ENCODE measurements around the gene OSBP2.

The OSBP2 gene

DNA sequence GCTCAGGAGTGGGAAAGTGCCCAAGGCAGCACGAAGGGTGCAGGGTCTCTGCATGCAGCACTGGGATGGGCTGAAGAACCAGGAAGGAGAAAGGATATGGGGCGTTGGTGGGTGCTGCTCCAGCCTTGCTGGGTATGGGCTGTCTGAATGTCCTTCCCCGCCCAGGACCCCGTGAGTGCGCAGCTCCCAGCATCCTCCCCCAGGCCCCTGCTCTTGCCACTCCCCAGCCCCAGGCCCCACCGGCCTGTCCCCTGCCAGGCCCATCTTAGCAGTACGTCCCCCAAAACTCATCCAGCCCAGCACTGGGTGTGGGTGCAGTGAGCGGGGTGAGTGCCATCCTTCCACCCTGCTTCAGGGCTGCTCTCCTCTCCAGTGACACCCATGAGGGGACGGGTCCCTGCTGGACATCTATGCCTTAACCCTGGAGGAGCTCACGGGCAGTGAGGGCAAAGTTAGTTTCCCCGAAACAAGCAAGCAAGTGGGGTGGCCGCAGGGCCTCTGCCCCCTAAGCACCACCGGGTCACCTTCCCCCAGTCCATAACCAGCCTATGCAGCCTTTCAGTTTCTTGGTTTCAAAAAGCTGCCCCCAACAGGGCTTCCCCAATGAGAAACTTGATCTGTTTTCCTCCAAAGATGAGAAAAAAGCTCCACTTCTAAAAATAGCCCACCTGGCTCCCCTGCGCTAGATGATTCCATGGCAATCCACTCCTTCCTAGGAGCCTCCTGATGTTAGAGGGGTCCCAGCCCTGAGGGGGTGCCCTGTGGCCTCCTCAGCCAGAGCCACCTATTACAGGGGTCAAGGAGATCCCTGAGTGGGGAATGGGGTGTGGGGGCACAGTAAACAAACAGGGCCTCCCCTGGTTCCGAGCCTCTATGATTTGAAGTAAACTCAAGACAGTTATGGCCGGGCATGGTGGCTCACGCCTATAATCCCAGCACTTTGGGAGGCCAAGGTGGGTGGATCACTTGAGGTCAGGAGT lies 170.1 kb downstream of the OSBP2 start:
- Histone ChIP-seq H3K9me3 (ENCODE audit: insufficient read depth, low read depth, low read length) (no peaks in the 10 kb centered on the region), H3K4me3 (ENCODE audit: low read length, poor library complexity, severe bottlenecking) (no peak overlapping the region), H4K20me1 (ENCODE audit: insufficient read depth, low read length, poor library complexity, severe bottlenecking) (no peaks in the 10 kb centered on the region), H3K79me2 (ENCODE audit: insufficient read depth, low read length) (no peaks in the 10 kb centered on the region), H3K9me2 (replicated peaks; ENCODE audit: low read depth, low read length) (no peaks in the 10 kb centered on the region), H3K9ac (ENCODE audit: low read depth, low read length, poor library complexity, severe bottlenecking) (no peak overlapping the region), H3K27me3 (ENCODE audit: insufficient read depth, low read length, poor library complexity, severe bottlenecking) (no peaks in the 10 kb centered on the region), H3K4me1 (ENCODE audit: insufficient read depth, low read length, poor library complexity, severe bottlenecking) (no peaks in the 10 kb centered on the region), H2AFZ (ENCODE audit: low read length) (no peak overlapping the region), H3F3A (ENCODE audit: low read depth) (no peaks in the 10 kb centered on the region), H3K36me3 (ENCODE audit: insufficient read depth, low read length) (no peaks in the 10 kb centered on the region), H3K4me2 (ENCODE audit: low read depth, low read length, poor library complexity, severe bottlenecking) (no peak overlapping the region)
- TF ChIP-seq, protein P1, sequence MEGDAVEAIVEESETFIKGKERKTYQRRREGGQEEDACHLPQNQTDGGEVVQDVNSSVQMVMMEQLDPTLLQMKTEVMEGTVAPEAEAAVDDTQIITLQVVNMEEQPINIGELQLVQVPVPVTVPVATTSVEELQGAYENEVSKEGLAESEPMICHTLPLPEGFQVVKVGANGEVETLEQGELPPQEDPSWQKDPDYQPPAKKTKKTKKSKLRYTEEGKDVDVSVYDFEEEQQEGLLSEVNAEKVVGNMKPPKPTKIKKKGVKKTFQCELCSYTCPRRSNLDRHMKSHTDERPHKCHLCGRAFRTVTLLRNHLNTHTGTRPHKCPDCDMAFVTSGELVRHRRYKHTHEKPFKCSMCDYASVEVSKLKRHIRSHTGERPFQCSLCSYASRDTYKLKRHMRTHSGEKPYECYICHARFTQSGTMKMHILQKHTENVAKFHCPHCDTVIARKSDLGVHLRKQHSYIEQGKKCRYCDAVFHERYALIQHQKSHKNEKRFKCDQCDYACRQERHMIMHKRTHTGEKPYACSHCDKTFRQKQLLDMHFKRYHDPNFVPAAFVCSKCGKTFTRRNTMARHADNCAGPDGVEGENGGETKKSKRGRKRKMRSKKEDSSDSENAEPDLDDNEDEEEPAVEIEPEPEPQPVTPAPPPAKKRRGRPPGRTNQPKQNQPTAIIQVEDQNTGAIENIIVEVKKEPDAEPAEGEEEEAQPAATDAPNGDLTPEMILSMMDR (conservative IDR thresholded peaks at IDR 0.05; ENCODE audit: low read length), result no peak
- TF ChIP-seq EZH2phosphoT487 (IDR thresholded peaks at IDR 0.05; ENCODE audit: borderline replicate concordance), result no peak

DNA sequence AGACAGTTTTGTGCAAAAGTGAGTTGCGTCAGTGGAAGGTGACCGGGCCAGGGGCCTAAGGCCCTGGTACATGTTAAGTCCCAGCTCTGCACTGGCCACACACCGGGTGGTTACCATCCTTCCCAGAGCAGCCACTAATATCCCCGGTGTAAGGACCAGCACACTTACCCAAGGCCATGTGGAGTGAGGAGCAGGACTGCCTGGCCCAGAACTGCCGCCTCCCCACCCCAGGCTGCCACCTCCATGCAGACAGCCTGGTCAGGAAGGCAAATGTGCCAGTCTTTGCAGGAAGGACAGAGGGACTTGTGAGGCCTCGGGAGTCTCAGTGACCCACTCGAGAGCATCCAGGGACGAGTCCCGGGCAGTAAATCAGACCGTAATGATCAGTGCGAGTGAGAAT lies 171.0 kb downstream of the OSBP2 start:
- H3K9me3 ChIP-seq (ENCODE audit: insufficient read depth, low read depth, low read length), result no peaks in the 10 kb centered on the region
- H3K9ac ChIP-seq (ENCODE audit: low read depth, low read length, poor library complexity, severe bottlenecking), result no peak overlapping the region
- no peak overlapping the region for H2AFZ ChIP-seq (ENCODE audit: low read length)
- no peaks in the 10 kb centered on the region for H3K9me2 ChIP-seq (replicated peaks; ENCODE audit: low read depth, low read length)
- H3K4me1 ChIP-seq (ENCODE audit: insufficient read depth, low read length, poor library complexity, severe bottlenecking), result no peaks in the 10 kb centered on the region
- H3K4me2 ChIP-seq (ENCODE audit: low read depth, low read length, poor library complexity, severe bottlenecking), result no peak overlapping the region
- H3K36me3 ChIP-seq (ENCODE audit: insufficient read depth, low read length), result no peaks in the 10 kb centered on the region
- TF ChIP-seq, protein P1 (conservative IDR thresholded peaks at IDR 0.05; ENCODE audit: low read length), result no peak
- no peak for TF ChIP-seq EZH2phosphoT487 (IDR thresholded peaks at IDR 0.05; ENCODE audit: borderline replicate concordance)
- H3F3A ChIP-seq (ENCODE audit: low read depth), result no peaks in the 10 kb centered on the region
- no peaks in the 10 kb centered on the region for H3K27me3 ChIP-seq (ENCODE audit: insufficient read depth, low read length, poor library complexity, severe bottlenecking)
- H3K79me2 ChIP-seq (ENCODE audit: insufficient read depth, low read length), result no peaks in the 10 kb centered on the region
- no peaks in the 10 kb centered on the region for H4K20me1 ChIP-seq (ENCODE audit: insufficient read depth, low read length, poor library complexity, severe bottlenecking)
- no peak overlapping the region for H3K4me3 ChIP-seq (ENCODE audit: low read length, poor library complexity, severe bottlenecking)

DNA sequence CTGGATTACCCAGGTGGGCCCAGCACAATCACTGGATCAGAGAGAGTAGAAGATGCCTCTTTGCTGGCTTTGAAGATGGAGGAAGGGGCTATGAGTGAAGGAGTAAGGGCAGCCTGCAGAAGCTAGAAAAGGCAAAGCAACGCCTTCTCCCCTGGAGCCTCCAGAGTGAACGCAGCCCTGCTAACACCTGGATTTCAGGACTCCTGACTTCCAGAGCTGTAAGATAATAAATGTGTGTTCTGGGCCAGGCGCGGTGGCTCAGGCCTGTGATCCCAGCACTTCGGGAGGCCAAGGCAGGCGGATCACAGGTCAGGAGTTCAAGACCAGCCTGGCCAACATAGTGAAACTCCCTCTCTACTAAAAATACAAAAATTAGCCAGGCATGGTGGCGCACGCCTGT lies 171.5 kb downstream of the OSBP2 start:
- Histone ChIP-seq H4K20me1 (ENCODE audit: insufficient read depth, low read length, poor library complexity, severe bottlenecking) (no peaks in the 10 kb centered on the region), H3K4me1 (ENCODE audit: insufficient read depth, low read length, poor library complexity, severe bottlenecking) (no peaks in the 10 kb centered on the region), H3K36me3 (ENCODE audit: insufficient read depth, low read length) (no peaks in the 10 kb centered on the region), H3K9ac (ENCODE audit: low read depth, low read length, poor library complexity, severe bottlenecking) (no peak overlapping the region), H3K79me2 (ENCODE audit: insufficient read depth, low read length) (no peaks in the 10 kb centered on the region), H2AFZ (ENCODE audit: low read length) (no peak overlapping the region), H3K9me3 (ENCODE audit: insufficient read depth, low read depth, low read length) (no peaks in the 10 kb centered on the region), H3K9me2 (replicated peaks; ENCODE audit: low read depth, low read length) (no peaks in the 10 kb centered on the region), H3K4me2 (ENCODE audit: low read depth, low read length, poor library complexity, severe bottlenecking) (no peak overlapping the region), H3K4me3 (ENCODE audit: low read length, poor library complexity, severe bottlenecking) (no peak overlapping the region), H3F3A (ENCODE audit: low read depth) (no peaks in the 10 kb centered on the region), H3K27me3 (ENCODE audit: insufficient read depth, low read length, poor library complexity, severe bottlenecking) (no peaks in the 10 kb centered on the region)
- TF ChIP-seq, protein P1 (conservative IDR thresholded peaks at IDR 0.05; ENCODE audit: low read length), result no peak
- TF ChIP-seq EZH2phosphoT487 (IDR thresholded peaks at IDR 0.05; ENCODE audit: borderline replicate concordance), result no peak

Data from Loucy (cell line).